Fibroblast of peridontal ligament (primary cell): Measurements from ENCODE around the gene SPEG.

Source experiments
- DNase-seq: peaks from one replicate; pipeline ENCODE4 v3.0.0-alpha.2; 2010; ENCODE audit errors: extremely low read depth

SPEG gene

DNA sequence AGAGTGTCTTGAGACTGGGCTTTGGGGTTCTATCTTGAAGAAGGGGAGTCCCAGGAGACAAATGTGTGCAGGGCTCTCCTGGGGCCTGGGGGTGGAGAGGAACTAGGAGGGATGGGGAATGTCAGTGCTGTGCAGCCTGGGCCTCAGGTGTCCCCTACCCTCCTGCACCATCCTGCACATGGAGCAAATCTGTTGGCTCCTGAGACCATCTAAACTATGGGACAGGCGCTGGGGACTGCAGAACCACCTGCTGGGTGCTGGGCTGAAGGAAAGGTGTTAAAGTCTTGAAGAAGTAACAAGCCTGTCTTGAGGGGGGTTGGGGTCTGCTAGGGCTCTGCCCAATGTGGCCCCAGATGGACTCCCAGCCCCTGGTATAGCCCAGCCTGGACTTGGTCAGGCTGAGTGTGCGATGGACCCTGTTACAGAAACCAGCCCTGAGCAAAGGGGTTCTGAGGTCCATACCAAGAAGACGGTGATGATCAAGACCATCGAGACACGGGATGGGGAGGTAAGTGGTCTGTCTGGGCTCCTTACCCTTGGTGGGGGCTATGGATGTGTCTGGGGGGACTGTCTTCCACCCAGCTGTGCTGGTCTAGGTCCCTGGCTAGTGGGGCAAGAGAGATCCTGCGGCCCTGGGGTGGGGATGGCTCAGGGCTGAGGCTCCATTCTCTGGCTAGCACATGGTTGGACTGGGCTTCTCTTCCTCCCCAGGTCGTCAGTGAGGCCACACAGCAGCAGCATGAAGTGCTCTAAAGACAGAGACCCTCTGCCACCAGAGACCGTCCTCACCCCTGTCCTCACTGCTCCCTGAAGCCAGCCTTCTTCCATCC lies 9.2 kb upstream of the SPEG start:
- DNase-seq: no peak

DNA sequence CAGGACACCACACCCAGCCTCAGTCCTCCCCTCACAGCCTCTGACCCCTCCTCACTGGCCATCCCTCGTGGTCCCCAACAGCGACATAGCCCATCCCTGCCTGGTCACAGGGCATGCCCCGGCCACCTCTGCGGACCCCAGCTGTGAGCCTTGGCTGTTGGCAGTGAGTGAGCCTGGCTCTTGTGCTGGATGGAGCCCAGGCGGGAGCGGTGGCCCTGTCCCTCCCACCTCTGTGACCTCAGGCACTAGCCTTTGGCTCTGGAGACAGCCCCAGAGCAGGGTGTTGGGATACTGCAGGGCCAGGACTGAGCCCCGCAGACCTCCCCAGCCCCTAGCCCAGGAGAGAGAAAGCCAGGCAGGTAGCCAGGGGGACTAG lies 8.6 kb upstream of the SPEG start:
- no peak for DNase-seq

DNA sequence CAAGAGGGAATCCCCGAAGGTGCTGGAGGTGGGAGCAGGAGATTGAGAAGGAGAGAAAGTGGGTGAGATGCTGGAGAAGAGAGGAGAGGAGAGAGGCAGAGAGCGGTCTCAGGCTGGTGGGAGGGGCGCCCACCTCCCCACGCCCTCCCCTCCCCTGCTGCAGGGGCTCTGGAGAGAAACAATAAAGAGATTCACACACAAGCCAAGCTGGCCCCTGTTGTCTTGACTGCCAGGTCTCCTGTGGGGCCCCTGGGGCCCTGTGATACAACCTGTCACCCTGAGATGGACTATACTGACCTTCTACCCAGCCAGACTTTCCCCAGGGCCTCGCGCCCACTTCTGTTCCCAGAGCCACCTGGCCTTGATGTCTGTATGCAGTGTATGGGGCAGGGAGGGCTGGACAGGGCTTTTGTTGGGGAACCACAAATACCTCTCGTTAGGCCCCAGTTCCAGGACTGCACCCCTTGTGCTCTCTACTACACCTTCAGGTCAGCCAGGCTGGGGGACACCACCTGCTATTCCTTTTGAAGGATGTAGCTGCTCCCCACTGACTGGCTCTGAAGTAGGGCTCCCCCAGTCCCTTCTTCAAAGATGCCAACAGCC lies 8.0 kb upstream of the SPEG start:
- DNase-seq: no peak

DNA sequence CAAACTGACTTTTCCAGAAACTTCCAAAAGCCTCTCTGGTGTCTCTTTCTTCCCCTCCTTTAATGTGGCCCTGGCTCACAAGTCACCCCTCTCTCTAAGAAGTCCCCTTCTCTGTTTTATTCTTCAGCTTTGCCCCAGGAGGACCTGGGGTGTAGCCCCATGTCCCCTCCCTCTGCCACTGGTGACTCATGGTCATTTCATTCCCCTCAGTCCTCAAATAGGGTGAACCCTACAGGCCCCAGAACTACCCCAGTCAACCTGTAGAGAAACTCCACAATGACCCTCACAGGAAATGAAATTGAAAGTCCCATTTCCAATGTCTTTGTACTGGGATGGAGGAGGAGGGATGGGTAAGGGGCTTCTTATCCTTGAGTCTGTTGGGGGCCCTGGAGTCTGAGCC lies 6.2 kb upstream of the SPEG start:
- DNase-seq: no peak

DNA sequence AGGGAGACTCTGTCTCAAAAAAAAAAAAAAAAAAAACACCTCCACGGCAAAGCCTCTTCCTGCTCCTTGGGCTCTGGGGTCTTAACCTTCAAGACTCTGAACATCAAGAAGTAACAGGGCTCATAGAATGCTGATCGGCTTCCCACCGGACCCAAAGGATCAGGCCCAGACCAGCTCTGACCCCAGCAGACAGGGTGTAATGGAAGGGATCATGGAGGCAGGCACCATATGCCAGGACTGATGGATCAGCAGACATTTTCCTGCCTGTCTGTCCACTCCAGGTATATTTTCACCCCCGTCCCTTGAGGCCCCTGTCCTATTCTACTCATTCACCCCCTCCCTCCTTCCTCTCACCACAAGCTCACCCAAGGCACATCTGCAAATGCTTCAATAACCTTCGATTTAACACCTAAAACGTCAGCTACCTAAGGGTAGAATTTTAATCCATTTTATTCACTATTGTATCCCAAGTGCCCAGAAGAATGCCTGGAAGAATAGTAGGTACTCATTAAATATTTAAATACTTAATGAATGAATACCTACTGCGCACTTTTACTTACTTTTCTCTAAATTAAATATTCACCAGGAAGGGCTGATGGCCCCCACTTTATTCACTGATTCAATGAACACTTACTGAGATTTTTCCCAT lies 4.6 kb upstream of the SPEG start:
- DNase-seq: no peak

- DNase-seq: peak; percentile 58
Observed at GRCh38 chr2:219430633-219431615, 3.7 kb upstream of the SPEG start.

DNA sequence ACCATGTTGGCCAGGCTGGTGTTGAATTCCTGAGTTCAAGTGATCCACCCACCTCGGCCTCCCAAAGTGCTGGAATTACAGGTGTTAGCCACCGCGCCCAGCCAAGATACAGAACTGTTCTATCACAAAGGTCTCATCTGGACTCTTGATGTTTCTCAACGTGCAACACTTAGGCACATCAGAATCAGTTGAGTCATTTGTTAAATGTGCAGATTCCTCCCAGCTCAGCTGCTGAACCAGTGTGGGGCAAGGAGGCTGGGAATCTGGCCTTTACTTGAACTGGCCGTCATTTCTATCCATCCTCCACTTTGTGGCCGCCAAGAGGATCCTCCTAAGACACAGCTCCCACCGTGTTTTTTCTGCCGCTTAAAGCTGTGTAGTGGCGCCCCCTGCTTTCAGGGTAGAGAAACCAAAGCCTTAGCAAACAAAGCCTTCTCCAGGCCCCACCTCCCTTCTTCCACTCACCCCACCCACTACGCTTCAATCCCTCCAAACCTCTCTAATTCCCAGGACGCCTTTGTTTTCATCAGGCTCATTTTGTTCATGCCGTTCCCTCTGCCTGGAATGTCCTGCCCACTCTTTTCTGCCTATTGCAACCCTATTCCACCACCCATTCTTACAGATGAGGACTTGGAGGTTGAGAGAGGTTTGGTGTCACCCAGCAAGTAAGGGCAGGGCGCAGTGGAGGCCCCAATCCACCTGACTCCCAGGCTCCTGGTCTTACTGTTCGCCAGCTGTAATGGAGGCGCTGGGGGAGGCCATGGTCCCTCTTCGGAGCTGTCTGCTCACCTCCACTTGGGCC lies 776 bp upstream of the SPEG start:
- peak; percentile 50 for DNase-seq

- no peak for DNase-seq
Observed at GRCh38 chr2:219434468-219434717, 250 bp upstream of the SPEG start.

DNA sequence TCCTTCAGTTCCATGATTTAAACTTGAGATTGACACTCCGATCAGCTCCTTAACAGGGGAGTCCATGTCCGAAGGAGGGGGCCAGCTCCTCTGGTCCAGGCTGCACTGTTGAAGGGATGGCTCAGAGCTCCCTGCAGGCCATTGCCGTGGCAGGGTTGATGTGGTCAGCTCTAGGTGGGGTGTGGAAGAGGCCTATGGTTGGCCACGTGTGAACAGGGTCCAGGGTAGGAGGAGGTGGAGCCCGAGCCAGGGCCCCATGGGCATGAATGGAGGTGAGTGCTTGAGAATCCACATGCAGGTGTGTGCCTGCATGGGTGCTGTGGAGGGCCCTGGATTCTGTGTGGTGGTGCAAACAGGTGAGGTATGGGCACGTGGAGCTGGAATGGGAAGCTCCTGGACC lies 1.1 kb downstream of the SPEG start:
- no peak for DNase-seq

GRCh38 chr2:219436491-219436890 lies 1.8 kb downstream of the SPEG start:
- DNase-seq: no peak

DNA sequence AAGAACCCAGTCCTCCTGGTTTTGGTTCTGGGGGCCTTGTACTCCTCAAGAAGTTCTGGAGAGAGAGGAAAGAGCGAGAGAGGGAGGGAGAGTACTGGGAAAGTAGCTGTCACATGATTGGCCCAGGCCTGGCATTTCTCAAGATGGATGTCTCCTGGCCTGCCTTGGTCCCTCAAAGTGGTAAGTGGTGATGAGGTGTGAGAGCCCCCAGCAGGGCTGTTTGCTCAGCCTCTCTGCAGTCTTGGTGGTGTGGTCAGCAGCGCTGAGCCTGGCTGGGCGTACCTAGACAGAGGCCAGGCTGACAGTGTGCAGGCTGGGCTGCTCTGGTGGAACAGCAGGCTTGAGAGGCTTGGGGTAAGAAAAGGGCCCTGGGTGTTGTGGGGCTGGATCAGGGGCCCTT lies 2.5 kb downstream of the SPEG start:
- no peak for DNase-seq

DNA sequence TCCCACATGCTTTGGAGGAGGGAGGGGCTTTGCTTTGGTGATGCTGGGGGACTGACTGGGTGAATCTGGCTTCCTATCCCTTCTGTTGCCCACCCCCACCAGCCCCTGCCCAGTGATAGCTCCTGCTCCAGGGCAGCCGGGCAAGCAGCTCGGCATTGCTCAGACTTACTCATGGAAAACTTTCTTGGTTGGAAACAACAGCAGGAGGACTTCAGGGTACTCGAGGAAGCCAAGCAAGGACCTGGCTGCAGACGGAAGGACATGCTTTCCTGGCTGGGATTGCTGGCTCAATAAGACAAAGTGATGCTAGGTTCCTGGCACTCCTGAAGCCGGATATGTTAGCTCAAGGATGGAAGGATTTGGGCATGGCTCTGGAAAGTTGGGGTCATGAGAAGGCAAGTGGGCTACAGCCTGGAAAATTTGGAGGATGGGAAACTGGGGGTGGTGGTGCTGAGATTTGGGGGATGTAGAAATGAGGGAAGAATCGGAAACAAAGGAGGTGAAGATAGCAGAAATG lies 3.1 kb downstream of the SPEG start:
- no peak for DNase-seq

- no peak for DNase-seq
Observed at GRCh38 chr2:219438453-219438852, 3.8 kb downstream of the SPEG start.

DNA sequence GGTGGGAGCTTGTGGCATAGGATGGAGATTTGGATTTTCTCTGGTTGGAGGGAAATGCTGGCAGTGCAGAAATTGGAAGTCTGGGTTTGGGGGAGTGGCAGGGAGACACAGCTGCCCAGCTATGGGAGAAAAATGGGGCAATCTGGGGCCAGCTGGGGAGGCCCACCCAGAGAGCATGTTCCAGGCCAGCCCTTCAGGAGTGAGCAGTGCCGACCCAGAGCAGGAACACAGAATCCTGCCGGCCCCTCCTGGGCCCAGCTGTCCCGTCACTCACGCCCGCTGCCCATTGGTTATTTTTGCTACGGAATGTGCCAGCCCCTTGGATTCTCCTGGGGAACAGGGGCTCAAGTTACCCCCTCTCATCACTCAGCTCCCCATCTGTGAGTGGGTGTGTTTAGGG lies 4.9 kb downstream of the SPEG start:
- no peak for DNase-seq

GRCh38 chr2:219440388-219441256 lies 6.0 kb downstream of the SPEG start:
- DNase-seq: peak; percentile 44

DNA sequence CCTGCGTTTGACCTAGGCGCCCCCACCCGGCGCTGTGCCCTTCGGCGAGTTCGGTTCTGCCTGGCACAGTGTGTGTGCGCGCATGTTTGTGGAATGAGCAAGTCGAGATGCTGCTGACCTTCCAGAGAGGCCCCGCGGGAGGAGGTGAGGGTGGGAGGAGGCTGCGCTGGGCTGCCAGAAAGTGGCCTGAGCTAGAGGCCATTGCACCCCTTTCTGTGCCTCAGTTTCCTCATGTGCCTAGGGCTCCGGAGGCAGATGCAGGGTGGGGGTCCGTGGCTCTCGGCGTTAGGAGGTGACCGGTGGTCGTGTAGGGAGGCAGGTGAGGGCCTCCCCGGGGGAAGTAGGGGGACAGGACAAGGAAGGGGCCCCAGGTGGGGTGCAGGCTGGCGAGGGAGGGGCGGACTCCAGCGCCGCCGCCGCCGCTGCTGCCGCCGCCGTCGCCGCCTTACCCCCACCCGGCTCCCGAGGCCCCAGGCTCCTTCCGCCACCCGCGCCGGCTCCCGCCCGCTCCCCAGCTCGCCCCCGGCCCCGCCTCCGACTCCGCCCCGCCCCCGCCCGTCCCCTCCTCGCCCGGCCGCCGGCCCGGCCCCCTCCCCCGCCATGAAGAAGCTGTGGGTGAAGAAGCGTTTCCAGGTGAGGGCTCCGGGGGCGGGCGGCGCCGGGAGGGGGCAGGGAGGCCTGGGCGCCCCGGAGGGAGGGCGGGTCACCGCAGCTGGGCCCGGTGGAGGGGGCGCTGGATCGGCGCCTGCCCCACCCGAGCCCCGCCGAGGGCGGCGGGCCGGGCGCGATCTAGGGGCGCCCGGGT lies 7.0 kb downstream of the SPEG start:
- peak; percentile 52 for DNase-seq

DNA sequence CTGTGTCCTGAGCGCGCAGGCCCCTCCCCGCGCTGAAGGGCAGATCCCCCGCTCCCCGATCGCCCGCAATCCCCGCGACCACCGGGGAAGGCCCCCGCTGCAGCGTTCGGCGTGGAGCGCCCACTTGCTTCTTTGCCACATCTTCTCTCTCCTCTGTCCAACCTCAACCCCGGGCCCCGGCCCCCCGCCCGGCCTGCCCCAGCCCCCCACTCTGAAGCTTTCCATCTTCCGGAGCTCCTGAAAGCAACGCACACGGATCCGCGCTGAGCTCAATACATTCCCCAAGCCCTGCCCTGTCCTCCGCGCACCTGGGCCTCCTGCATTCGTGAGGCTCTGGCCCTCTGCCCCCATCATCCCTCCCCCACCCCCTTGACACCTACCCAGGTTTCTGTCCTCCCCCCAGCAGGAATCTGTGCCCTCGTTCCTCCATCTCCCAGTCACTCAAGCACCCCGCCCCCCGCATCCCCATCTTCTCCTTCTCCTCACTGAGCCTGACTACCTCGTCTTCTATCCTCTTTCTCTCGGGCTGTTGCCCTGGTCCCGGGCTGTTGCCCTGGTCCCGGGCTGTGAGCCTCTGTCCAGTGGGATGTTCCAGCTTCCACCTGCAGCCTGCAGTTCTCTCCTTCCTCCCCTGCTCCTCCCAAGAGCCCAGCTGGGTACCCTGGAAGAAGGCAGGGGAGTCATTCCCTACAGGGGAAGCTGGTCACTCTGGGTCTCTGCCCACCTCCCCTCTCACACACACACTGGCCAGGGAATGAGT lies 7.8 kb downstream of the SPEG start:
- no peak for DNase-seq

DNA sequence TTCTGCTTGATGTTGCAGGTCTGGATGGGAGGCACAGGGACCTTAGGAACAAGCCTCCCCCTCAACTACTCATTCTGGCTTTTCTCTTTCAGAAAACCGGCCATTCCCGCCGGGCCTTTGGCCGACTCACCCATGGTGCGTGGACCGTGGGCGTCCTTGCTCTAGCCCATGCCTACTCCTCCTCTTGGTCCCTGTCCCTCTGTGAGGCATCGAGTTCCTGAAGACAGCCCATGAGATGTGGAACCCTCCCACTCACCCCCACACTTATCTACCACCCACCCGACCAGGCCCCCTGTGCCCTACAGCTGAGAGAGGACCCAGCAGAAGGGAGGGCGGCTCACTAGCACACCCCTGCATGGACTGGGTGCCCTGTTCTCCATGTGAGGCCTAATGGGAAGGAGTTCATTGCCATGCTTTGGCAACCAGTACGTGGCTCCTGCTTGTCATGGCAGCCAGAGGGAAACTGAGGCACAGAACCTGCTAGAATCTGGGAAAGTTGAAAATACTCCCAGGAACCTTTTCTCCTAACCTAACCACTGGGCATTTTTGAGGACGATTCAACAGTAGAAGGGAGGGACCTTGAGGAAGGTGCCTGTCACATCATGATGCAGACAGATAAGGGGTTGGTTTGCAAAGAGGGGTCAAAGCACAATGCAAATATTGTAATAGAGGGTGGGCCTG lies 8.5 kb downstream of the SPEG start:
- DNase-seq: no peak
